GM19239 (cell line): ENCODE data around the gene BABAM2.

Experiments used
- DNase-seq: peaks from one replicate; pipeline ENCODE4 v3.0.0; 2011; ENCODE audit warnings: low spot score; ENCODE audit not compliant: insufficient read length
- FAIRE-seq: peaks from 2 replicates; lab custom pipeline; 2011; peaks lifted over from hg19 to GRCh38; lab: Jason Lieb, UNC

BABAM2 gene

DNA sequence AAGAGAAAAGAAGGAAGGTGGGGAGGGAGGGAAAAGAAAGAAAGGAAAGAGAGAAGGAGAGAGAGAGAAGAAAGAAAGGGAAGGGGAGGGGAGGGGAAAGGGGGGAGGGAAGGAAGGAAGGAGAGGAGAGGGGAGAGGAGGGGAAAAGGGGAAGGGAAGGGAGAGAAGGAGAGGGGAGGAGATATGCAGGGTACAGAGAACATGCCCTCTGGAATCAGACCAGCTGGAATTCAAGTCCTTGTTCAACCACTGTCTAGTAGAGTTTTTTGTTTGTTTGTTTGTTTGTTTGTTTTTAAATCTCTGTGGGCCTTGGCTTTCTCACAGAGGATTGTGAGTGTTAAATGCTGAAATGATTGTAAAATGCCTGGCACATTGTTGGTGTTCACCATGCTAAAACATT is 424.4 kb downstream of the BABAM2 start:
- FAIRE-seq (no peak), DNase-seq (no peak)

DNA sequence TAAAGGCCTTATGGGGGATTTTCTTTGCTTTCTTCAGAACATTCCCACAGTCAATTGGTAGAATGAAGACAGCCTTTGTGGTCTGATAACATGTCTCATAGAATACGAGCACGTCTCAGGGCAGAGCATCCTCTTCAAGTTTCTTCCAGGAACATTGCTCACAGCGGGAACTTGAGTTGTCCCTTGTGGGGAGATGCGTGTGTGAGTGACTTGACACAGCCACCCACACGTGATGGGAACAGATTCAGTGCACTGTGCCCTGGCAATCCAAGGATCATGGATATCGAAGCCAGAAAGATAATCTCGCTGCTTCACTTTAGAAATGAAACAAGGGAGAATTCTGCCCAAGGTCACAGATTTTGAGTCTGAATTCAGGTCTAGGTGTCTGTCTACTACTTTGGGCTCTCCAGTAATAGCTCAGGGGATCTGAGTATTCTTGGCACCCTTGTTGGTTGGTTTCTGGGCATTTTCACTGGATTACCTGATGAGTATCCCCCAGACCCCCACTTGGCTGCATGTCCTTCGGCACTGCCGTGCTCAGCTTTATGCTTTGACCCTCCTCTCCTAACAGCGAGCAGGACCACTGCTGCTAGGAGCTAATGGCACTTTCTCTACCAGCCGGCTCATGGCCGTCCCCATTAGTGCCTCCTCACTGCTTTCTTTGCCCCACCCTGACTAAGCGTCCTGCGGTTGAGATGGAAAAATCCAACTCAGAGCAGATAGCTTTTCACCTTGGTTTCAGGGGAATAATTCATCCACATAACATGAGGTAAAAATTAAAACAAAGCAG is 426.2 kb downstream of the BABAM2 start:
- no peak for FAIRE-seq
- DNase-seq: no peak

DNA sequence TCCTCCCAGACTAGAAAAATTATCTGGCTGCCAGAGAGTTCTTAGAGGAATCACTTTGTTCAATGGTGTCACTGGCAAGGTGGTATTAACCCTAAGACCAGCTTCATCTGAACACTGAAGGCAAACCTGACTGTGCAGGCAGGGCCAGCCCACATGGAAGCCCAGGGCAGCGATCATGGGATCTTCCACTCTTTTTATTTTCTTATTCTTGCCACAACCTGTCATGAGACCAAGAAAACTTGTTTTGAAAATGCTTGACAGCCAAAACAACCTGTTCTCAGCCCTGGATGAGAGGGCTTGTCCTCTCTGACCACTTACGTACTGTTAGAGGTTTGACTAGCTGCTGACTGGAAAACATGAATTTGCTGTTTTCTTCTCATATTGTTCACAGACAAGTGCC is 426.9 kb downstream of the BABAM2 start:
- no peak for FAIRE-seq

DNA sequence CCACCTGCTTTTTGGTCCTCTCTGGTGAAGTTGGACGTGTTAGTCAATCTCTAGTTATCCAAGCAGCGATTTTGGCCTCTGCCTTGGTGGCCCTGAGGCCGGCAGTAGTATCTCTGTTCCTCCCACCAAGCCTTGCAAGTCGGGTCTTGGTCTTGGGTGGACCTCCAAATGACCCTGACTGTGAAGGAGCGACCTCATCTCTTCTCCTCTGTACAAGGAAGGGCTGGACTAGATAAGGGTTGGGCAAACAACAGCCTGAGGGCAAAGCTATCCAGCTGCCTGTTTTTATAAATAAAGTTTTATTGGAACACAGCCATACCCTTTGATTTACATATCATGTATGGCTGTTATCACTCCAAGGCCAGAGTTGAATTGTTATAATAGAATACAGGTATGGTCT is 427.5 kb downstream of the BABAM2 start:
- DNase-seq: no peak
- FAIRE-seq: no peak

More for the DNA sequence above, 426.9 kb downstream of the BABAM2 start:
- DNase-seq: no peak

DNA sequence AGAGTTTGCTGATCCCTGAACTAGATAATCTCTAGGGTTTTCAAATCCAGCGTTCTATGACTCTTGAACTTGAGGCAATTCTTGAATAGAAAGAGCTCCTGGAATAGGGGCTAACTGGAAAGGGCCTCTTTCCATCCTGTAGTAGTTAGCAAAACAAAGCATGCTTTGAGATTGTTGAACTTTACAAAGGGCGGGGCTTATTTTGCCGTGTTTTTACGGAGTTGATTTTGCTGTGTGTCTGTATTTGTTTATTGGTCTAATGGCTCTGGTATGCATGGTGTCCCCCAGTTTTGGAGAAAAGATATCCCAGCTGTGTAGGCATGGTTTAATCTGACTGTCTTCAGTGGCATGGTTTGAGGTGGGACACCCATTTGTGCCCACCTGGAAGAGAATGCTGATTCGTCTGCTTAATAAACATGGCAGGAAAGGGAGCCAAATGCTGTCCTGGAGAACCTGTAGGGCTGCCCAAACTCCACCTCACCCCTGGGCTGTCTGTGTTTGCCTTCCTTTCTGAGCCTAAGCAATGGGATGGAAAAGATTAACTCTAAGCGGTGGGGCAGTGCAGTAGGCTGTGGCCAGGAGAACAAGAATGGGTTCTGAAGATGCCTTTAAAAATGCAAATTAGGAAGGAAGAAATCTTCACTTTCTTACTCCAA is 428.1 kb downstream of the BABAM2 start:
- FAIRE-seq (no peak), DNase-seq (no peak)

DNA sequence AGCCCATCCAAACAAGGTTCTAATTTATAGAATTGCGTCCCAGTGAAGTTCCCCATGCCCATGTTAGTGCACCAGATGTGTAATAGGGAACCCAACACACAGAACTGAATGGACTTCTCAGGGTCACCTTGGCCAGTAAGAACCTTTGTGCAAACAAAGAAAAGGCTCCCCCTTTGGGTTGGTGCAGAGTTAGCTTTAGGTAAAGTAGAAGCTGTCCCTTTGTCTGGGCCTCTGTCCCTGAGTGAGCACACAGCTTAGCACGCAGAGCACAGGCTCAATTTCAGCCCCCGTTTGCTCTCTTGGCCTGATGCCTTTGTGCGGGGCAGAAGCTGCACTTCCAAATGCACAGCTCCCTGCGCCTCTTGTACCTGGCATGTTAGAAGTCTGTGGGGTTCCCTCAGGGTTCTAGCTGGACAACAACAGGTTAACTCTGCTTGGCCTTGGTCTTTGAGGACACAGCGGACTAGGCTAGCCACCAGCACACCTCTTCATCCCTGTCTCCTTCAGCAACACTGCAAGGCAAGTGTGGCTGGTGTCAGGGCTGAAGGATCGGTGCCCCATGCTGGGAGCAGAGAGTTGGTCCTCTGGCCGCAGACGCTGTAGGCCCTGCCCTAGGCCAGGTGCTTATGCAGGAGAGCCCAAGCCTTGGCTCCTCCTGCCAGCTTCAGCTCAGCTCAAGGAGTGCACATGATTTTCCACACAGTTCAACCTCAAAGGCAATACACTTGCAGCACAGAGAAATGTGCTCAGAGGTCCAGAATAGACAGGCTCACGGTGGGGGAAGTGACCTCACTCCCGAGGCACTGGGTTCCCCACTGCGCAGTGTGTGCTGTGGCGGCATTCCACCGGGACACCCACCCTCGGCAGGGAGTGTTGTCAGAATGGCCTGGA is 428.8 kb downstream of the BABAM2 start:
- DNase-seq (no peak), FAIRE-seq (no peak)

DNA sequence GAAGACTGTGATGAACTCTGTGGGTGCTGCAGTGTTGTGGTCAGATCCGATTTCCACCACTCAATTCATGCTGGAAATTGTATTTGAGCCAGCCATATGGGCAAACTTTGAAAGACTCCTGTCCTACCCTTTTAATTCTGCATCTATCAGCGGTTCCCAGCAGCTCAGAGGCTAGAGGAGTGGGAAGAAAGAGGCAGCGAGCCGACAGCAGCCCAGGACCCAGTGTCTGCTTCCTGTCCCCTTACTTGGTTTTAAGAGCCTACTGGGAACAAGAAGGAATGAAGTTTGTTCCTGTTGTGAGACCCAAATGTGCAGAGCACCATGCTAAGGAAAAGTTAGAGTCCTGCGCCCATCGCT is 429.5 kb downstream of the BABAM2 start:
- no peak for FAIRE-seq
- DNase-seq: no peak

DNA sequence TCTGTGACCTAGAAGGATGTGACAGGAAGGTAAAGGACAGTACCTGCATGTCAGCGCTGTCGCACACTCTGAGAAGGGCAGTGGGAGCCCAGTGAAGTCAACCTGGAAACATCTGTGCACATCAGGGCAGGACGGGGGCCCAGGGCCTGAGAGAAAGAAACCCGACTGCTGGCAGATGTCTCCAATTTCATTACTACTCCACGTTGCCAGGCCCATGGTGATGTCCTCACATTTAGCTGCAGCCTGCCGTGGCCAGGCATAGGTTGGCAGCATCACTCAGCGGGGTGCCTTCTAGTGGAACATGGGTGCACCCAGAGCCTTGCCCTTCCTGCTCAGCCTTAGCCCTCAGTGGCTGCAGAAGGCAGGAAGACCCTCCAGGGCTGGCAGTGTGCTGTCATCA is 429.8 kb downstream of the BABAM2 start:
- FAIRE-seq (no peak), DNase-seq (no peak)

DNA sequence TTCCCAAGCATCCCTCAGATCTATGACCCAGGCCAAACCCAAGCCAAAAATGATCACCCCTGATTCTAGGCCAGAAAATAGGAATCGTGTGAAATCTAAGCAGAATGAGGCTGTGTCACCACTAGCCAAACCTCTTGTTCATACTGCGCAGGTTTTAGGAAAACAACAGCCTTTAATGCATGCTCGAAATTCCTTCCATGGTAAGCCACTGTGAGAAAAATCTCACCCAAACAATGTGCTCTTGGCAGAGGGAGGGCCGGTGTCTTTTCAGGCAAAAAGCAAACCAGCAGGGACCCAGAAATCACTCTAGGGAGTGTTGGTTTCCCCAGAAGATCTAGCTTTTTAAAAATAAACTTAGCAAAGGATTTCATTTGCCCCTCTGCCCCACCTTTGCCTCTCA is 430.9 kb downstream of the BABAM2 start:
- no peak for DNase-seq

DNA sequence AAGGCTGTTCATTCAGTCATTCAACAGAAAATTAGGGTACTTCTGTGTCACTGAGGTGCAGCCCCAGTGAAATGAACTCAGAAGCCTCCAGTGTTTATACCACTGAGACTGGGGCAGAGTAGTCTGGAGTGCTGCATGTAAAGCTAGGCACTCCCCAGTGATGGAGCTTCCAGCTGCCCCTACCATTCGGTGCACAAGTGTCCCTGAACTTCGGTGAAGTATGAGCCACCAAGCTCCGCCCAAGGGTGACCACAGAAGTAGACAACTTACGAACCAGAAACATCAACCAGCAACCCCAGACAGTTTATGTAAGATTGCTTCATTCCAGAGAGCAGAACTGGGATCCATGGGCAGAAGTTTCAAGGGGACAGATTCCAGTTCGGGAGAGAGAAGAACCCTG is 431.5 kb downstream of the BABAM2 start:
- DNase-seq: no peak

More for the DNA sequence above, 430.9 kb downstream of the BABAM2 start:
- FAIRE-seq: no peak

DNA sequence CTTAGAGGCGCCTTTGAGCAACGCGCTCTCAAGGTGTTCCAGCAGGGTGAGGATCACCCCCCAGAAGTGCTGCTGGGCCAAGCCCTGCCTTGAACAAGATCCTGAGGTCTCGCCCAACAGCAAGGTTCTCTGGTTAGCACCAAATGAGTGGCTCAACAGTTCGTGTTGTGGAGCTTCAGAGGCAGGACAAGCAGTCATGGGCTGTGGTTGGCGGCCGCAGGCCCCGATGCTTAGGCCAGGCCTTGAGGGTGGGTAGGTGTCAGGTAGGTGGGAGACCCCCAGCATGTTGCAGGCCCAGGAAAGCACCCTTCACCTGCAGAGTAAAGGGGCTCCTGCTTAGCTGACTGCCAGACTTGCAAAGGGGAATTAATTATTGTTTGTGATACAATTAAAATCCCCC is 431.9 kb downstream of the BABAM2 start:
- DNase-seq: no peak
- FAIRE-seq: no peak

More for the DNA sequence above, 431.5 kb downstream of the BABAM2 start:
- no peak for FAIRE-seq

DNA sequence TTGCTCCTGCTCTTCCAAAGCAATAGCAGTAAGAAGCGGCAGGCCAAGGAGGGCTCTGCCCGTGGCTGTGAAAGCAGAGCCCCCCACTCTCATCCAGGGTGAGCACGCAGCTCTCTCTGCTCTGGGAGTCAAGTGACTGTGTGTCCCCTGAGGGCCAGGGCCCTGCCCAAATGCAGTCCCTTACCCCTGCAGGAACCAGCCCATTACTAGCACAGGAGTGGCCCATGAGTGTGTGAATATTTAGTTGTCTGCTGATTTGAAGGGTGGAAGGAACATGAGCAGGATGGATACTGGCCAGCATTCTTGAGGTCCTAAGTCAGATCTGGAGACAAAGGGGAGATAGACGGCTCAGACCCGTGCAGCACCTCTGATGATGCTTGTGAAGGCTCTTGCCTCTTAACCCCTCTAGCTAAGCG is 432.5 kb downstream of the BABAM2 start:
- FAIRE-seq: no peak
- no peak for DNase-seq

DNA sequence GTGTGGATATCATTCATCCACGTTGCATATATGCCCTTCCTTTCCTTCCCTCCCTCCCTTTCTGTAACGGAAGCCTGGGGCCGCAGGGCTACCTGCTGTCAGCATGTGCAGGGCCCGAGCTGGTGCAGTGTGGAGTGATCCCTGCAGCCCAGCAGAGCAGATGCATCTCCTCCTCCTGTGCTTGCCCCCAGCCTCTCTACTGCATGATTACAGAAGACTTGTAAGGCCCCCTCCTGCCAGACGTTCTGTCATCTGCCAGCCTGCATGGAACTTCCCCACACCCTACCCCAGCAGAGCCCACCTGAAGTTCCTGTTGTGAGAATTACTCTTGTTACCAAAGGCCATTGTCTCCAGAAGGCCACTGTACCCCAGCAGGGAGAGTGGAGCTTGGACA is 434.6 kb downstream of the BABAM2 start:
- DNase-seq (no peak), FAIRE-seq (no peak)

DNA sequence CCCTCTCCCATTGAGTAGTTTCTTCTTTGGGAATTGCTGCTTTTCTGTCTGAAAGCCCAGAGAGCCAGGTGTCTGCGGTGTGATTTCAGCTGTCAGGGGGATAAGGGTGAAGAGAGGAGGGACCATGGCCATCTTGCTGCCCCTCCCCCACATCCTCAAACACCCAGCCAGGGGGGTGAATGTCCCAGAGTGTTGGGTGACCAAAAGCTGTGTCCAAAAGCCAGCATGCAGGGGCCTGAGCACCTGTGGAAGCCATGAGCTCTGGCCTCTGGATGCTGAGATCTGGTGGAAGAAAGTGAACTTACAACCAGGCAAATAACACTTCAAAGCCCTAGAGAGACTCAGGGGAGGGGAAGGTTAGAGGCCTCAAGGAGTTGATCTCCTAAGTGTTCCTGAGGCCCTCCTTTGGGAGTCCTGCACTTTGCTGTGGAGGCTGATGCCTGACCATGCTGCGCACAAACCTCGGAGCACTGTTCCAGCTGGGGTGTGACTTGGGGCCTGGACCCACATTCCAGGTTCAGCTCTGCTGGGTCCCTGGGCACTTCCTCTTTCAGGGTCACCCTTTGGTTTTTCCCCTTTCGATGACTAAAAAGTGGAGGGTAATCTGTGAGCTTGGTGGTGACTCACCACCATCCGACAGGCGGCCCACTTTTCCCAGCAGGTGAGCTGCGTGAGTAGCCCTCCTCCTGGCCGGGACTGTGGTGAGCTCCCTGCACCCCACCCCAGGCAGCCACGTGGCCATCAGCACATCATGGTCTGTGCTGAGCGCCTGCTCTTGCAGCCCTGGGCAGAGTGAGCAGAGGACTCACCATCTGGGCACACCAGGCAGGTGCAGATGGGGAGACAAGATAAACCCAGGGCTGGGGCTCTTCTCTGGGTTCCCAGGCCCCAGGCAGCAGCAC is 435.3 kb downstream of the BABAM2 start:
- DNase-seq: no peak
- FAIRE-seq: no peak

DNA sequence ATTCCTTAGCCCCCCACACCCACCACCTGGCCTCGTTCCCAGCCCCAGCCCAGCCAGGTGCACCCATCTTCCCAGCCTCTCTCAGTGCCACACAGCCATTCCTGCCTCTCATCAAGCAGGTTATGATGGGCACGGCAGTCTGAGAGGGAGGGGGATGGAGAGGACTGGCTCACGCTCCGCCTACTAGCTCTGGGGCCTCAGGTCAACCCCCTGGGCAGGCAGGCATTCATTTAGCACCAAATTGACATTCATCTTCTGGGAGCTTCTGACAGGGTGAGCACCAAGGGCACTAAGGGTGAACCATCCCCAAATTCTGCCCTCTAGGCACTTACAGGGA is 435.9 kb downstream of the BABAM2 start:
- DNase-seq (no peak), FAIRE-seq (no peak)

DNA sequence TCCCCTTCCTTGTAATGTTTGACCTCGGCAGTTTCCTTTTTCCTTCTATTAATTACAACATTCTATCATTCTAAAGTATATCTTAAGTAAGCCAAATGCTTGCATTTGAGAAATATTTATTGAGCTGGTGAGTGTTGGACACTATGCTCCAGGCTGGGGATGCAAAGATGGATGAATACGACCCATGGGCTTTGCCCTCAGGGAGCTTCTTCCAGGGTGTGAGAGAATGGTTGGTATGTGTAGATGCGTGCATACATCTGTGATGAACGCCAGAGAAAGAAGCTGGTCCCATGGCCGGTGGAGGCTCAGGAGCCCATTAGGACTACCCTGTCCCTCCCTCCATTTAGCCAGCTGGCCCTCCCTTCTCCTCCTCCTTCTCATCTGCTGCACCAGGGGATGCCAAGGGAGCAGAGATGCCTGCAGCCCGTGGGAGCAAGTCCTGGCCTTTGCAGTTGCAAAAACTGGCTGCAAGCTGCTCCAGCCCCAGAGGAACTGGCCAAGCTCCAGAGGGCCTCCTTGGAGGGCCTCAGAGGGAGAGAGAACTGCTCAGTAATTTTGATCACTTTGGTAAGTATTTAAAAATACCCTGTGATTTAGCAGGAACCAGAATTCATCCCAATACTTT is 436.5 kb downstream of the BABAM2 start:
- DNase-seq (no peak), FAIRE-seq (no peak)

DNA sequence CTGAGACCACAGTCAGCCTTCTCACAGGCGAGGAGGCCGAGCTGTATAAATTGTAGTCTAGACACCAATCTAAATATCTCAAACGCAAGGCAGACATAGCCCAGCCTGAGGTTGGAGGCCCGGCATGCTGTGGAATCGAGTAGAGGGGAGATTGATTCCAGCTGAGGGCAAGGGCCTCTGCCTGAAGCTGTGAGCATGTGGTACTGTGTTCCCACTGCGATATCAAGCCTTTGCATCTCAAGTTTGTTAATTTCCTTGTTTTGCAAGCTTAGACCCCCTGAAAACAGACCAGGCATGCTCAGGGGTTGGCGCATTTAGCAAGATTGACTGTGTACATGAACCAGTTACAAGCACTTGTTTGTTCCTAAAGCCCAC is 437.0 kb downstream of the BABAM2 start:
- no peak for DNase-seq
- FAIRE-seq: no peak

DNA sequence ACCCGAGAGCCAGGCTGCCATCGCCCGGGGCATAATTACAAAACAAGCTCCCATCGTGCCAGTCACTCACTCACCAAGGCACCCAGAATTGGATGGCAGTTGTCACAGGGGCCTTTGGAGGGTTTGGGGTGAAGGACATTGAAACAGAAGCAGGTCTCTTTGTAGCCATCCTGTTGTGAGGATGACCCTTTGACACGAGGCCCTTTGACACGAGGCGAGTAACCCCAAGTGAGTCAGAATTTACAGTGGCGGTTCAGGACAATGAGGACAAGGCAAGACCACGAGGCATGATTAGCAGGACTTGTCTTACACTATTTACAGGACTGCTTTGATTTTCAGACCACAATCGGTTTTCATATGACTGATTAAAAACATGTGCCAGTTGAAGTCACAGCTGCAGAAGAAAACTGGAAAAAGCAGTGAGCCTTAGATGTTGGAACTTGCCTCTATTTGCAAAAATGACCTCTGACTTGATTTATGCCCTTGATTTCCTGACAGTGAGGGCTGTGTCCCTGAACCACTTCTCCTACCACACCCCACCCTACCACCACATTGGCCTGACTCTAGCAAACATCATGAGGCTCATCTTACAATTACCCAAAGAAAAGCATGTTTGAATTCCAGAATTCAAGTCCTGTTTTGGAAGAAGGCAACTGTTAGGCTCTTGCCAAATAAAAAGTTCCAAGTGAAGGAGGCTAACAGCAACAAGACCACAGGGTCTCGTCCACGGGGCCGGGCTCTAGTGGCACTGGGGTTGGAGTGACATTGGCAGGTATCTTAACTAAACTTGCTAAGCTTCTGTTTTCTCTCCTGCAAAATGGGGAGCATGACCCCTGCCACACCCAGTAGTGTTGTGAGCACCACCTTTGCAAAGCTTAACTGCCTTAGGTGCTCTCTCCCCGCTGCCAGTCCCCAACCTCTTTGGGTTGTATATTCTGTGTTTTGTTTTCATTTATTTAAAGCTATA is 437.7 kb downstream of the BABAM2 start:
- no peak for DNase-seq
- FAIRE-seq: no peak

DNA sequence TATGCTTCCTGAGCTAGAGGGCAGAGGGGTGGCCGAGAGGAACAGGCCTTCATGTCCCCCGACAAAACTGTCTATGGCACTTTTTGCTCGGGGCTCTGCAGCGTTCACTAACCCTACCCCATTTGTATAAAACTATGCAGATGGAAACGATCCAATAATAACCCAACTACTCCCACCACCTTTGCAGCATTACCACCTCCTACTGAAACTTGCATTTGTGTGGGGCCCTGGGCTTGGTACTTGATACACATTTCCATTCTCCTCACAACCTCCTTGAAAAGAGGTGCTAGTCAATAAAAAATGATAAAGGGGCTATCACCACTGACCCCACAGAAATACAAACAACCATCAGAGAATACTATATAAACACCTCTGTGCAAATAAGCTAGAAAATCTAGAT is 438.7 kb downstream of the BABAM2 start:
- no peak for FAIRE-seq

More for the DNA sequence above, 438.7 kb downstream of the BABAM2 start:
- DNase-seq: no peak
